ENCODE data around the gene WDR27.
"Not testable (repeated sequence)": the region's sequence is repeated elsewhere in the genome, so short reads cannot be mapped to it uniquely, and the experiment has no call there.

Gene WDR27

DNA sequence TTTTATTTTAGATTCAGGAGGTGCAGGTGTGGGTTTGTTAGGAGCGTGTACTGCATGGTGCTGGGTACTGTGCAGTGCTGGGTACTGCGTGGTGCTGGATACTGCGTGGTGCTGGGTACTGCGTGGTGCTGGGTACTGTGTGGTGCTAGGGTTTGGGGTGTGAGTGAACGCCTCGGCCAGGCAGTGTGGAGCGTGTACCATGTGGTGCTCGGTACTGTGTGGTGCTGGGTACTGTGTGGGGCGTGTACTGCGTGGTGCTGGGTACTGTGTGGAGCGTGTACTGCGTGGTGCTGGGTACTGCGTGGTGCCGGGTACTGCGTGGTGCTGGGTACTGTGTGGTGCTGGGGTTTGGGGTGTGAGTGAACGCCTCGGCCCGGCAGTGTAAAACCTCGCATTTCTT, 62.9 kb downstream of the WDR27 start:
- no peak for DNase-seq

GRCh38 chr6:169638388-169638787, 63.4 kb downstream of the WDR27 start:
- no peak for DNase-seq

- DNase-seq: no peak
Measured at GRCh38 chr6:169635345-169635744, 66.5 kb downstream of the WDR27 start.

DNA sequence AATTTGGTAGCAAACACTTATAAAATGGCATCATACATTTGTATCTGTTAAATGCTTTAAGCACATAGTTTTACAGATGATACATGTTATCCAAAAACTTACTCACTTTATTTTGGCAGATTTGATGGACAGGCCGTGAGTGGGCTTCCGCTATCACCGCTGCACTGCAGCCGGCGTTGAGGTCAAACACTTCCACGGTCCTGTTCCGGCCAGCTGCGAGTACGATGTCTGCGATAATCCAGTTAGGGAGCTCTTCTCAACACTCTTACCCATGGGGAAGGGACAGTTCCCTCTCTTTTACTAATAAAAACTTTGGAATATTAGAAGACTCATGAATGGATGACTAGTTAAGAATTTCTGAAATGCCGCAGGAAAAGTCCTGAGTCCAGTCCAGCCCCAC, 69.0 kb downstream of the WDR27 start:
- no peak for DNase-seq

DNA sequence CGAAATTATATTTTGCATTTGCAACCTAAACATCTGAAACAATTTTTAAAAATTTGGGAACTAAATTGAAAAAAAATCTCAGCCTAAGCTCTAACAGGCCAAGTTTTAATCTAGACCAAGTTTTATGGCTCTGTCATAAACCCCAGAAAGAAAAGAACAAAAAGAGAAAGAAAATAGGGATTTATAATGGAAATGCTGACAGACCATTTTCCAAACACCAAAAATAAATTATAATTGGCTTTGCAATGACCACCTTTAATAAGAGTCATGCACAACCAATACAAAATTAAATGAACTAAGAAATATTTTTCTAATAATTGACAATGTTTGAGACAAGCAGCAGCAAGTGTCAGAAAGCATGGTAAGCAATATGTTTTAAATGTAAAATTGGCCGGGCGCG, 72.6 kb downstream of the WDR27 start:
- no peak for DNase-seq

DNA sequence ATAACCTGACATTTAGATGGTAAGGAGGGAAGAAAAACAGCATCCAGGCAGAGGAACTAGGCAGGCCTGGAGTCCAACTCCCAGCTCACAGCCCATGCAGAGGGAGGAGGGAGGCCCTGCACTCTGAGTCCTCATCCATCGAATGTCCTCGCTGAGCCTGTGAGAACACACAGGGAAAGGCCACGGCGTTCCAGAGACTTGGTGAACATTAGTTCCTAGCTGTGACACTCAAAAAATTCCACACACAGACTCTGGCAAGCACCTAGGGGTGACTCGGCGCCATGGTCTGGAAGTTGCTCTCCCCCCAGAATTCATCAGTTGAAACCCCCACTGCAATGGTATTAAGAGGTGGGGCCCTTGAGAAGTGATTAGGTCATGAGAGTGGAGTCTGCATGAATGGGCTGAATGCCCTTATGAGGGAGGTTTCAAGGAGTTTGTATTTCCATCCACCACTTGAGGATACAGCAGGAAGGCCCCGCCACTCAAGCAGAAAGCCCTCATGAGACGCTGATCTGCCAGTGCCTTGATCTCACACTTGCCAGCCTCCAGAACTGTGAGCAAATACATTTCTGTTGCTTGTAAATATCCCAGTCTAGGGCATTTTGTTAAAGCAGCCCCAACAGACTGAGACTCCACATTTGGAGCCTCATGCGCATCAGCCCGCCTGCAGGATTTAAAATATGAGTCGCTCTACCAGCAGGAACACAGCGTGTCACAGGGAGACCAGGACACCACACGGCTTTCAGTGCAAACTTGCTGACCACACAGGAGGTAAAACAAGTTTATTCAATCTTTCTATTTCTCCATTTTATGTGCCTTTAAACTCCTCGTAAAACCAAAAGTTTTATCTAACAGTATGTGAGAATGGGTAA, 73.9 kb downstream of the WDR27 start:
- DNase-seq: no peak

GRCh38 chr6:169626649-169627048, 75.2 kb downstream of the WDR27 start:
- no peak for DNase-seq

- DNase-seq: no peak
Measured at GRCh38 chr6:169626169-169626568, 75.7 kb downstream of the WDR27 start.

DNA sequence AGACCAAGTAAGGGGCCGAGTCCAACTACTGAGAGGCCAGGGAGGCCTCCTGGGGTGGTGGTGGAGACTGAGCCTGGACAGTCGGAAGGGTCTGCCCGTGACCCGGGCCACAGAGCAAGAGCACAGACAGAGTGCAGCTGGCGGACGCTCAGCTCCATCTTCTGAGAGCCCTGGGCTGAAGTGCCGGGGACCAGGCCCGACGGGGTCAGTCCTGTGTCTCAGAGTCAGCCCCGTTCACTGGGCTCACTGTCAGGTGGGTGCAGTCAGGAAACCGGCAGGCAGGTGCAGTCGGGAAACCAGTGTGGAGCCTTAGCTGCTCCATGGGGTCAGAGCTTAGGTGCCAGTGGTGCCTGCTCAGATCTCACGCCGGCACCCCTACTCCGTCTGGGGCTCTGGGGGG, 76.5 kb downstream of the WDR27 start:
- no peak for DNase-seq

DNA sequence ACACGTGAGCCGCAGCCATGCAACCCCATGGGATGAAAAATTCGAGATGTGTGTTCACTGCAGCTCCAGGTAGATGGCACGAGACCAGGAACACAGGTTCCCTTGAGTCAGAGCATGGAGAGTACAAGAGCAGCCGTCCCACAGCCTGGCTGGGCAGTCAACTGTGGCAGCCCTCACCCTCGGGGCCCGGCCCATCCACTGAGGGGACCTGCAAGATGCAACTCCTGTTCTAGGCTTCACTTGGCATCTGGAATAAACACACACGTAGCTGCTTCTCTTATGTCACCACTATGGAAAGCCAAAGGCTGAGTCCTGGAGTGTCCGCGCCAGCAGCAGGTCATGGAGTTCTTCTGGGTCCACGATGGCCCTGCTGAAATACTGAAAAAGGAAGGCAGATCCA, 77.0 kb downstream of the WDR27 start:
- no peak for DNase-seq

- DNase-seq: no peak
Measured at GRCh38 chr6:169623975-169624374, 77.9 kb downstream of the WDR27 start.

GRCh38 chr6:169623343-169623742, 78.5 kb downstream of the WDR27 start:
- DNase-seq: no peak

- DNase-seq: no peak
Measured at GRCh38 chr6:169622618-169623017, 79.2 kb downstream of the WDR27 start.

DNA sequence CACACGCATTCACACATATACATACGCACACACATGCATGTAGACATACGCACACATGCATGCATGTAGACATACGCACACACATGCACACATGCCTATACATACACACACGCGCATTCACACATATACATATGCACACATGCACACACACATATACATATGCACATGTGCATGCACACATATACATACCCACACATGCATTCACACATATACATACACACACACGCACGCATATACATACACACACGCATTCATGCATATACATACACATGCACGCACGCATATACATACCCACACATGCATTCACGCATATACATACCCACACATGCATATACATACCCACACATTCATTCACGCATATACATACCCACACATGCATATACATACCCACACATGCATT, 80.5 kb downstream of the WDR27 start:
- DNase-seq: no peak

- DNase-seq: no peak
Measured at GRCh38 chr6:169620171-169621130, 81.4 kb downstream of the WDR27 start.

GRCh38 chr6:169619650-169620049, 82.2 kb downstream of the WDR27 start:
- DNase-seq: no peak

- DNase-seq: no peak
Measured at GRCh38 chr6:169618526-169619490, 83.0 kb downstream of the WDR27 start.

GRCh38 chr6:169617562-169617961, 84.3 kb downstream of the WDR27 start:
- DNase-seq: no peak

- DNase-seq: not testable (repeated sequence)
Measured at GRCh38 chr6:169608609-169609008, 93.2 kb downstream of the WDR27 start.

DNA sequence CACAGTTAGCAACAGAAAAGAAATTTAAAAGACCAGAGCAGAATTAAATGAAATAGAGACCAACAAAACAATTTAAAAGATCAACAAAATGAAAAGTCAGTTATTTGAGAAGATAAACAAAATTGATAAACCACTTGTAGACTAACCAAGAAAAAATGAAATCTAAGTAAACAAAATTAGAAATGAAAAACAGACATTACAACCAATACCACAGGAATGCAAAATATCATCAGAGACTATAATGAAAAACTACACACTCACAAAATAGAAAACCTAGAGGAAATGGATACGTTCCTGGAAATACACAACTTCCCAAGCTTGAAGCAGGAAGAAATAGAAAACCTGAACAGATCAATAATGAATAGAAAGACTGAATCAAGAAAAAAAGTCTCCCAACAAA, 97.8 kb downstream of the WDR27 start:
- DNase-seq: no peak

DNA sequence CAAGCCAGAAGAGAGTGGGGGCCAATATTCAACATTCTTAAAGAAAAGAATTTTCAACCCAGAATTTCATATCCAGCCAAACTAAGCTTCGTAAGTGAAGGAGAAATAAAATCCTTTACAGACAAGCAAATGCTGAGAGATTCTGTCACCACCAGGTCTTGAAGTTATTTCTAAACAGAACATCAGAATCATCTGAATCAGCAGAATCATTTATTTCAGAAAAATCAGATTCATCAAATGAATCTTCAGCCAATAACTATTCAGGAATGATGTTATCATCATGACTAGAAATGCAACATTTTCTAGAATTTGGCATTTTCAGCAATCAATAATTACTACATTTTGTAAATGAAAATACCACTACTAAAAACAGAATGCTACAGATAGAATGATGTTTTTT, 100.7 kb downstream of the WDR27 start:
- DNase-seq: not testable (repeated sequence)

- no peak for DNase-seq
Measured at GRCh38 chr6:169592558-169592957, 109.3 kb downstream of the WDR27 start.

DNA sequence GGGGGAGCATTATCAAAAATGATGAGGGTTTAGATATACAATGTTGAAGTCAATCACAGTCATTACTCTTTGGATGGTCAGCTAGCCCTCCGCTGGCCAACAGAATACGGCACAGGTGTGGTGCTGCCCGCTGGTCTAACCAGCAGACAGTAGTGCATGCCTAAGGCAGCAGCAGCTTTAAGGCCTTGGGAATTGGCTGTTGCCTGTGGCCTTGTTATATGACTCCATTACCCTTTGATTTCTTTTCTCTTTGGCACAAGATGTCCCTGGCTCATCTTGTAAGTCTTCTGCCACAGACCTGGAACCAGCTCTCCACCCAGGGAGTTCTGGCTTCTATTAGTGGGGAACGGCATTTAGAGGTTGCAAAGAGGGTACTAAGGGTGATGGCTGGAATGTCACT, 110.2 kb downstream of the WDR27 start:
- DNase-seq: no peak
